ENCODE results near the gene ACBD7.
A peak's percentile ranks its signal among the peaks of the same experiment; 100 is the strongest.

ACBD7 gene

DNA sequence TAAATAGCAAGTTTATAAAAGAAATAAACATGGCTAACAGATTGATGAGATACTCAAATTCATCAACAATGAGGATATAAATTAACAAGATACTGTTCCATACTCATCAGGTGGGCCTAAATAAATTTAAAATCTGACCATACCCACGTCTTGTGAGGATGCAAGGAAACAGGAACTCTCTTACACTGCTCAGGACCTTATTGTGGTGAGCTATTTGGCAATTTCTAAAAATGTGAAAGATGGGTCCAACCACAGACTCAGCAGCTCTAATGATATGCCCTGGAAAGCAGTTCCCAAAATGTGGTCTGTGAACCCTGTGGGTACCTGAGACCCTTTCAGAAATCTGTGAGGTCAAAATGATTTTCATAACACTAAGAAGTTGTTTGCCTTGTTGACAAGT is 30.0 kb upstream of the ACBD7 start:
- Histone ChIP-seq H3K36me3 (ENCODE audit: control insufficient read depth, insufficient read depth, low read length, severe bottlenecking) (peaks cover 66% of the 10 kb centered on the region), H3K9ac (ENCODE audit: low read length) (no peak overlapping the region), H3K4me3 (ENCODE audit: low read length) (no peak overlapping the region), H3K4me1 (ENCODE audit: control insufficient read depth, insufficient read depth, low read length) (peaks cover 20% of the 10 kb centered on the region), H3K27me3 (replicated peaks; ENCODE audit: control insufficient read depth, insufficient read depth, low read length) (no peaks in the 10 kb centered on the region), H3K9me3 (ENCODE audit: control insufficient read depth, low read length) (peaks cover 6% of the 10 kb centered on the region)
- no peak for DNase-seq (ENCODE audit: low read depth)

DNA sequence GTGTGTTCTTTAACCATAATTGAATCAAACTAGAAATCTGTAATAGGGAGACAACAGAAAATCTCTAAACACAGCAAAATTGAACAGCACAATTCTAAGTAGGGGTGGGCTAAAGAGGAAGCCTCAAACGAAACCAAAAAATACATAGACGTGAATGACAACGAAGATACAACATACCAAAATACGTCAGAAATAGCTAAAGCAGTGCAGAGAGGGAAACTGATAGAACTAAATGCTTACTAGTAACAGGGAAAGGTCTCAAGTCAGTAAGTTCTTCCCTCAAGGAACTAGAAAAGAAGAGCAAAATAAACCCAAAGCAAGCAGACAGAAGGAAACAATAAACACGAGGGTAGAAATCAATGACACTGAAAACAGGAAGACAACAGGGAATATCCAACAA is 27.6 kb upstream of the ACBD7 start:
- Histone ChIP-seq H3K27me3 (replicated peaks; ENCODE audit: control insufficient read depth, insufficient read depth, low read length) (no peaks in the 10 kb centered on the region), H3K36me3 (ENCODE audit: control insufficient read depth, insufficient read depth, low read length, severe bottlenecking) (peaks cover 70% of the 10 kb centered on the region), H3K4me1 (ENCODE audit: control insufficient read depth, insufficient read depth, low read length) (peaks cover 7% of the 10 kb centered on the region), H3K9me3 (ENCODE audit: control insufficient read depth, low read length) (peaks cover 6% of the 10 kb centered on the region), H3K4me3 (ENCODE audit: low read length) (no peak overlapping the region), H3K9ac (ENCODE audit: low read length) (no peak overlapping the region)
- DNase-seq (ENCODE audit: low read depth): no peak

DNA sequence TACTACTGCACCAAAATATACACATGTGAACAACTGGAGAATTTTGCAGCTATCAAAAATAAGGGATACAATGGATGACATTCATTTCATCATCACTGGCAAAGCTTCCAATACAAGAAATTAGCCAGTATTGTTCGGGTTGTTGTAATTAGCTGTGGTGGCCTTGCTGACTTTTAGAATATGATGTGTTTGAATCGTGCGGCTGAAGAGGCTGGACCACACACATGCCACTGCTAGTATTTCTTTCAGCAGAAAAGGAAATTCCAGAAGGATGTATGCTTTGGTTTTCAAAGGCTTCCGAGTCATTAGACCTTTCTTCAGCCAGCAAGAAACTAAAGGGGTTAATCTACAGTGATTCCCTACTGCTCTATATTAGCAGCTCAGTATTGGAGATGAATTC is 25.2 kb upstream of the ACBD7 start:
- peaks cover 77% of the 10 kb centered on the region for H3K36me3 ChIP-seq (ENCODE audit: control insufficient read depth, insufficient read depth, low read length, severe bottlenecking)
- H3K9ac ChIP-seq (ENCODE audit: low read length): no peak overlapping the region
- H3K4me1 ChIP-seq (ENCODE audit: control insufficient read depth, insufficient read depth, low read length): no peaks in the 10 kb centered on the region
- DNase-seq (ENCODE audit: low read depth): no peak
- H3K4me3 ChIP-seq (ENCODE audit: low read length): no peak overlapping the region
- H3K27me3 ChIP-seq (replicated peaks; ENCODE audit: control insufficient read depth, insufficient read depth, low read length): no peaks in the 10 kb centered on the region
- H3K9me3 ChIP-seq (ENCODE audit: control insufficient read depth, low read length): peaks cover 6% of the 10 kb centered on the region

- no peak for DNase-seq (ENCODE audit: low read depth)
- H3K4me1 ChIP-seq (ENCODE audit: control insufficient read depth, insufficient read depth, low read length): no peaks in the 10 kb centered on the region
- no peak overlapping the region for H3K9ac ChIP-seq (ENCODE audit: low read length)
- H3K9me3 ChIP-seq (ENCODE audit: control insufficient read depth, low read length): peaks cover 6% of the 10 kb centered on the region
- H3K27me3 ChIP-seq (replicated peaks; ENCODE audit: control insufficient read depth, insufficient read depth, low read length): no peaks in the 10 kb centered on the region
- H3K4me3 ChIP-seq (ENCODE audit: low read length): no peak overlapping the region
- peaks cover 76% of the 10 kb centered on the region for H3K36me3 ChIP-seq (ENCODE audit: control insufficient read depth, insufficient read depth, low read length, severe bottlenecking)
Observed at GRCh38 chr10:15112657-15113056, 24.1 kb upstream of the ACBD7 start.

- H3K9ac ChIP-seq (ENCODE audit: low read length): peak overlapping the region; percentile 18
- no peak overlapping the region for H3K4me3 ChIP-seq (ENCODE audit: low read length)
- H3K36me3 ChIP-seq (ENCODE audit: control insufficient read depth, insufficient read depth, low read length, severe bottlenecking): peaks cover 79% of the 10 kb centered on the region
- H3K4me1 ChIP-seq (ENCODE audit: control insufficient read depth, insufficient read depth, low read length): peaks cover 8% of the 10 kb centered on the region
- no peaks in the 10 kb centered on the region for H3K9me3 ChIP-seq (ENCODE audit: control insufficient read depth, low read length)
- peak; percentile 93 for DNase-seq (ENCODE audit: low read depth)
- H3K27me3 ChIP-seq (replicated peaks; ENCODE audit: control insufficient read depth, insufficient read depth, low read length): no peaks in the 10 kb centered on the region
Observed at GRCh38 chr10:15106352-15107013, 17.9 kb upstream of the ACBD7 start.

GRCh38 chr10:15103513-15103912 is 14.9 kb upstream of the ACBD7 start:
- peaks cover 57% of the 10 kb centered on the region for H3K36me3 ChIP-seq (ENCODE audit: control insufficient read depth, insufficient read depth, low read length, severe bottlenecking)
- H3K9ac ChIP-seq (ENCODE audit: low read length): no peak overlapping the region
- H3K4me3 ChIP-seq (ENCODE audit: low read length): no peak overlapping the region
- H3K4me1 ChIP-seq (ENCODE audit: control insufficient read depth, insufficient read depth, low read length): peaks cover 21% of the 10 kb centered on the region
- DNase-seq (ENCODE audit: low read depth): no peak
- no peaks in the 10 kb centered on the region for H3K9me3 ChIP-seq (ENCODE audit: control insufficient read depth, low read length)
- H3K27me3 ChIP-seq (replicated peaks; ENCODE audit: control insufficient read depth, insufficient read depth, low read length): no peaks in the 10 kb centered on the region

DNA sequence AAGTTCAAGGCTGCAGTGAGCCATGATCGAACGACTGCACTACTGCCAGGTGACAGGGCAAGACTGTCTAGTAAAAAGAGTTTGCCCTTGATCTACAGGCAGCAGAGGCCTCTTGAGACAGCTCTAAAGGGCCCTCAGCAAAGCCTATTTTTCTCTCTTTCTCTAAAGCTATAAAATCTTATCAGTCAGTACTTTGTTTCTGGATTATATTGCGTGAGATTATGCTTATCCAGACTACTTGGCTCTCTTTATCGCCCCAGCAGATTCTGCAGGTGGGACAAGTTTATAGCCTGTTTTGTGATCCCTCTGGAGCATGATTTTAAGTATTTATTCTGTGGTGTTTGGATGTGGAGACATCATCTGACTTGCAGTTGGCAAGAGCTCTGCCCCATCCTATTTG is 11.3 kb upstream of the ACBD7 start:
- Histone ChIP-seq H3K9me3 (ENCODE audit: control insufficient read depth, low read length) (no peaks in the 10 kb centered on the region), H3K4me3 (ENCODE audit: low read length) (no peak overlapping the region), H3K9ac (ENCODE audit: low read length) (no peak overlapping the region), H3K27me3 (replicated peaks; ENCODE audit: control insufficient read depth, insufficient read depth, low read length) (no peaks in the 10 kb centered on the region), H3K36me3 (ENCODE audit: control insufficient read depth, insufficient read depth, low read length, severe bottlenecking) (peaks cover 32% of the 10 kb centered on the region), H3K4me1 (ENCODE audit: control insufficient read depth, insufficient read depth, low read length) (peaks cover 18% of the 10 kb centered on the region)
- DNase-seq (ENCODE audit: low read depth): no peak

- H3K9me3 ChIP-seq (ENCODE audit: control insufficient read depth, low read length): no peaks in the 10 kb centered on the region
- peak within 1 kb of the TSS; percentile 92 for H3K9ac ChIP-seq (ENCODE audit: low read length)
Observed at GRCh38 chr10:15097011-15097812, 8.6 kb upstream of the ACBD7 start, which contains the start of gene RPP38. Gene RPP38 (plus strand): TSS chr10:15097355. CDS start chr10:15103315, 5,960 bp downstream.

GRCh38 chr10:15096661-15097010 is 8.1 kb upstream of the ACBD7 start:
- Histone ChIP-seq H3K36me3 (ENCODE audit: control insufficient read depth, insufficient read depth, low read length, severe bottlenecking) (peaks cover 3% of the 10 kb centered on the region), H3K4me1 (ENCODE audit: control insufficient read depth, insufficient read depth, low read length) (peaks cover 18% of the 10 kb centered on the region), H3K4me3 (ENCODE audit: low read length) (peak overlapping the region; percentile 85), H3K9ac (ENCODE audit: low read length) (peak overlapping the region; percentile 92), H3K9me3 (ENCODE audit: control insufficient read depth, low read length) (no peaks in the 10 kb centered on the region), H3K27me3 (replicated peaks; ENCODE audit: control insufficient read depth, insufficient read depth, low read length) (no peaks in the 10 kb centered on the region)
- no peak for DNase-seq (ENCODE audit: low read depth)

More at GRCh38 chr10:15097011-15097812, 8.6 kb upstream of the ACBD7 start, which contains the start of gene RPP38:
- peak within 1 kb of the TSS; percentile 85 for H3K4me3 ChIP-seq (ENCODE audit: low read length)
- peaks cover 18% of the 10 kb centered on the region for H3K4me1 ChIP-seq (ENCODE audit: control insufficient read depth, insufficient read depth, low read length)
- peaks cover 7% of the 10 kb centered on the region for H3K36me3 ChIP-seq (ENCODE audit: control insufficient read depth, insufficient read depth, low read length, severe bottlenecking)
- peak; percentile 98 for DNase-seq (ENCODE audit: low read depth)
- no peaks in the 10 kb centered on the region for H3K27me3 ChIP-seq (replicated peaks; ENCODE audit: control insufficient read depth, insufficient read depth, low read length)

DNA sequence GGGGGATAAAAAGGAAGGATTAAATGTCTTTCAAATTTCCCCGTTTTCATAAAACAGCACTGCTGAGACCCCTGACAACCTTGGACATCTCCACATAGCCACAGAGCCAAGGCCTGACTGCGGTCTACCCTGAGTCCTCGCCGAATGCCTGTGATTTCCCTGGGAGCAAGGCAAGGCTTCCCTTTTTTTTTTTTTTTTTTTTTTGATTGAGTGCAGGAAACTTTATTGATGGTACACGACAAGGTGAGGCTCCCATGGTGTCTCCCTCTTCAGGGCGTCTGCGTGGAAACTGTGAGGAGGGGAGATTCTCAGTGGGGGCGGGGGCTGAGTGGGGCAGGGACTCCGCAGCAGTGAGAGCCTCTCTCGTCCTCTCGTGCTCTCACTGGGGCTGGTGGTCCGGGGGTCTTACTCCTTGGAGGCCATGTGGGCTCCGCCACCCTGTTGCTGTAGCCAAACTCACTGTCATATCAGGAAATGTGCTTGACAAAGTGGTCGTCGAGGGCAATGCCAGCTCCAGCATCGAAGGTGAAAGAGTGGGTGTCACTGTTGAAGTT is 4.4 kb upstream of the ACBD7 start:
- Histone ChIP-seq H3K9ac (ENCODE audit: low read length) (no peak overlapping the region), H3K9me3 (ENCODE audit: control insufficient read depth, low read length) (no peaks in the 10 kb centered on the region), H3K36me3 (ENCODE audit: control insufficient read depth, insufficient read depth, low read length, severe bottlenecking) (no peaks in the 10 kb centered on the region), H3K4me3 (ENCODE audit: low read length) (no peak overlapping the region), H3K27me3 (replicated peaks; ENCODE audit: control insufficient read depth, insufficient read depth, low read length) (no peaks in the 10 kb centered on the region), H3K4me1 (ENCODE audit: control insufficient read depth, insufficient read depth, low read length) (peaks cover 5% of the 10 kb centered on the region)
- DNase-seq (ENCODE audit: low read depth): no peak

- Histone ChIP-seq H3K36me3 (ENCODE audit: control insufficient read depth, insufficient read depth, low read length, severe bottlenecking) (no peaks in the 10 kb centered on the region), H3K9me3 (ENCODE audit: control insufficient read depth, low read length) (no peaks in the 10 kb centered on the region), H3K27me3 (replicated peaks; ENCODE audit: control insufficient read depth, insufficient read depth, low read length) (no peaks in the 10 kb centered on the region)
Observed at GRCh38 chr10:15091418-15091817, 2.8 kb upstream of the ACBD7 start.

More at GRCh38 chr10:15091418-15091817, 2.8 kb upstream of the ACBD7 start:
- Histone ChIP-seq H3K9ac (ENCODE audit: low read length) (no peak overlapping the region), H3K4me1 (ENCODE audit: control insufficient read depth, insufficient read depth, low read length) (peaks cover 3% of the 10 kb centered on the region), H3K4me3 (ENCODE audit: low read length) (no peak overlapping the region)
- no peak for DNase-seq (ENCODE audit: low read depth)
